SH-SY5Y (cell line): ENCODE measurements around the gene SH3TC2.

Source experiments
- GATA2 ChIP-seq: IDR thresholded peaks from 2 replicates; pipeline ENCODE4 v1.6.1; 2011; ENCODE audit warnings: mild to moderate bottlenecking, low read depth, low read length
- GATA3 ChIP-seq: IDR thresholded peaks from 2 replicates; pipeline ENCODE4 v1.6.1; 2011; ENCODE audit warnings: low read depth, mild to moderate bottlenecking, low read length, moderate library complexity

DNA sequence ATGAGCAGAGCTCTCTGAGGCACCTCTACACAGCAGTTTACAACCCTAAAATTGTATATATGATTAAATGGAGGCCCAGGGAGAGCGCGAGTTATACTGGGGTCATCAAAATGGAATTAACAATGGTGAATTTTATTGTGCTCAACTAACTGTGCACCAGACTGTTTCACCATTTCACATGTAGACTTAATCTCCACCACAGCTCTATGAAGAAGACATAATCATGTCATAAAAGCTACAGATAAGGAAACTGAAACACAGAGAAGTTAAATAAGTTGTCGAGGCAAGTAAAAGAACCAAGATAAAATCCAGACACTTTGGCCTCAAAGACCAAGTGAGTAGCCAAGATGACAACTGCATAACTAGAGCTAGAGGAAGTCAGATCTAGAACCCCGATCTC lies 1.5 kb downstream of the SH3TC2 start:
- TF ChIP-seq GATA2 (no peak), GATA3 (no peak)
